Ishikawa (cell line): Measurements from ENCODE around the gene ABCG1.

Source experiments
- RAD21 ChIP-seq: IDR thresholded peaks from 2 replicates; pipeline ENCODE4 v1.6.1; 2012; ENCODE audit warnings: low read depth
- YY1 ChIP-seq: IDR thresholded peaks from 2 replicates; pipeline ENCODE4 v1.6.1; 2012; ENCODE audit warnings: low read depth

- TF ChIP-seq YY1 (no peak), RAD21 (no peak)
Measured at GRCh38 chr21:42235593-42235992, 16.7 kb downstream of the ABCG1 start.
